CD4-positive, alpha-beta T cell treated with Interleukin-6 at 100 ng/mL for 8 hours (primary cell): ENCODE data around the gene PLEKHA6.
"Not testable (repeated sequence)": the region's sequence is repeated elsewhere in the genome, so short reads cannot be mapped to it uniquely, and the experiment has no call there.

Source experiments
- DNase-seq: peaks from one replicate; pipeline ENCODE4 v3.0.0-alpha.2; 2020; ENCODE audit warnings: mixed read lengths, low spot score

The PLEKHA6 gene

DNA sequence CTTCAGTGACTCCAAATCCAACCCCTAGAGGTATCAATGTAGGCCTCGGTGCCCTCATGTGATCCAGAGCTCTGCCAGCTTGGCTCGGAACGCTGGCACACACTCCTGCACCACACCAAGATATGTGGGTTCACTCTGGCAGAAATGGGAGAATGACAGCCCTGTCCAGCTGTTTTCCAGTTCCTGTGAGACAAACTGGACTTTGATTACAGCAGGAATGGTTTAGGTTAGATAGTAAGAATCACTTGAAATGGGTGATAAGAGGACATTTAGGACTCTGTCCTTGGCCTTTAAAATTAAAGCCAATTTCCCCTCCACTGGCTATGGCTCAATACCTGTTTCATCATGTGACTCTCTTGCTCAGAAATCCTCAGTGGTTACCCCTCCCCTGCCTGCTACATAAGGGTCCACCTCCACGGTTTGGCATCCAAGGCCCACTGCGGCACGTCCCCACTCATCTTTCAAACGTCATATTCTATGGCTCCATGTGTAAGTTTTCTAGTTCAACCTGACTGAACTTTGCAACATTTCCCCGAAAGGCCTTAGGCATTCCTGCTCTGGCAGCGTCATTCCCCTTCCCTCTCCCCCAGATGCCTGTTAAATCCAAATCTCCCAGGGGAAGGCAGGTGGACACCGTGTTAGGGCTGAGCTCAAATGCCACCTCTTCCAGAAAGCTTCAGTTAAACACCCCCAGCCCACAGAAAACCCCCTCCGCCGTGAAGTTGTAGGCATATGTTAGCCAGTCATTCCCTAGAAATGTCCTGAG is 44.7 kb downstream of the PLEKHA6 start:
- no peak for DNase-seq

DNA sequence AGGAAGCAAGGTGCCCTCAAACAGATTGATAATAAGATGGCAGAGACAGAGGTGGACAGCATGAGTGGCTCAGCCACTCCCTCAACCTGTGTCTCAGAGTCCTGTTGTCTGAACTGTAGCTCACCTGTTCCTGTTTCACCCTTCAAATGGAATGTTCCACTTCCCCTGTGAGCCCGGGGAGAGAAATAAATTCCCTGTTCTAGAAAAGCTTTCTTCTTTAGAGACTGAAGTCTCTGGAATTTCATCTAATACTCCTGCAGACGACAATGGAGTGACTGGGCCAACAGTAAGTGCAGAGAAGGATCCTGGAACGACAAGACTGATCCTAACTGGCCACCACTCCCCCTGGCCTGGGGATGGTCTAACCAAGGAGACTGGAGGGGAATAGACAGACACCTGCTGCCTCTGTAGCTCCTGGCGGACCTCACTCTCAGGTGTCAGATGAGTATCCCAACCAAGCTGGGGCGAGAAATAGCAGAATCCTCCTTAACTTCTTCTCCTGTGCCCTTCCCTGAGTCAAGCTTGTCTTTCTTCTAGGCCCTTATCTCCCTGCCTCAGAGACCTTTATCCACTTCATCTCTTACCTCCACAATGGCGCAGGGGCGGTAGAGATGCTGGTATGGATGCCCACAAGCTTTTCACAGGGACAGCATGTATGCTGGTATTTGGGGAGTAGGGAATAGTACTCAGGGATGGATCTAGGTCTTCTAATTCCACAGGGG is 45.4 kb downstream of the PLEKHA6 start:
- no peak for DNase-seq

GRCh38 chr1:204313675-204314074 is 46.1 kb downstream of the PLEKHA6 start:
- no peak for DNase-seq

GRCh38 chr1:204310970-204311369 is 48.8 kb downstream of the PLEKHA6 start:
- DNase-seq = not testable (repeated sequence)

- DNase-seq = no peak
These were observed 51.6 kb downstream of the PLEKHA6 start for GRCh38 chr1:204308023-204308628.

DNA sequence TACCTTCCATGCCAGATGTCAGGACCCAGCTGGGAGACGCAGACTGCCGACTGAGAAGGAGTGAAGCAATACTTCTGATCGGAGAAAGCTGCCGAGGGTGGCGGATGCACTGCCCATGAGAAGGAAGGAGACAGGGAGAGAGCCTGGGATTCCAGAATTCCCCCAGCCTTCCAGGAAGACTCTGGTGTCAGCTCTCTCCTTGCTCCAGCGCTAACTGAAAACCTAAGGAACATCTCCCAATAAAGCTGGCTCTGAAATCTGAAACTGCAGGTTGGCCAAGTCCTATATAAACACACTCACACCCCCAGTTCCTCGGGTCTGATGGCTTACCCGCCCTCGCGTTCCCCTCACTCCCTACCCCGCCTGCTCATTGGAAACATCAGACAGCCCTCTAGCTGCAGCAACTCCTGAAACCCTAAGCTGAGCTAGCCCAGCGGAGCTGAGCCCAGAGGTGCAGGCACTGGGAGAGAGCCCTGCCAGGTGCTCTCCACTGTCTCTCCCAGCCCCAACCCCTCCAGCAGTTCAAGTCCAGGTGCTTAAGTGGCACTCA is 52.3 kb downstream of the PLEKHA6 start:
- no peak for DNase-seq

GRCh38 chr1:204306076-204306475 is 53.7 kb downstream of the PLEKHA6 start:
- DNase-seq = no peak

GRCh38 chr1:204304067-204304466 is 55.7 kb downstream of the PLEKHA6 start:
- DNase-seq = no peak

DNA sequence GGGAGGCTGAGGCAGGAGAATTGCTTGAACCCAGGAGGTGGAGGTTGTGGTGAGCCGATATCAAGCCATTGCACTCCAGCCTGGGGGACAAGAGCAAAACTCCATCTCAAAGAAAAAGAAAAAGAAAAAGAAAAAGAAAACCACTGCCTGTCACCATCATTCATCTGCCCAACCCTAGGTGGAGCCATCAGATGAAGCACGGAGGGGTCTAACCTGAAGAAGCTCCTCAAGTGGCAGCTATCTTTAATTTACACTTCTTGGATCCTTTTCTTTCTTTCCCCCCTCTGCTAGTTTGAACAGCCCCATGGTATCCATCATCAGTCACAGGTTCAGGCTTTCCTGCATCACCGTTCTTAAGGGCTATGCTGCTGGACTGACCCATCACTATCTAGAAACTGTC is 57.0 kb downstream of the PLEKHA6 start:
- no peak for DNase-seq

- no peak for DNase-seq
These were observed 58.4 kb downstream of the PLEKHA6 start for GRCh38 chr1:204301171-204301957.

GRCh38 chr1:204299814-204300365 is 59.8 kb downstream of the PLEKHA6 start:
- no peak for DNase-seq

DNA sequence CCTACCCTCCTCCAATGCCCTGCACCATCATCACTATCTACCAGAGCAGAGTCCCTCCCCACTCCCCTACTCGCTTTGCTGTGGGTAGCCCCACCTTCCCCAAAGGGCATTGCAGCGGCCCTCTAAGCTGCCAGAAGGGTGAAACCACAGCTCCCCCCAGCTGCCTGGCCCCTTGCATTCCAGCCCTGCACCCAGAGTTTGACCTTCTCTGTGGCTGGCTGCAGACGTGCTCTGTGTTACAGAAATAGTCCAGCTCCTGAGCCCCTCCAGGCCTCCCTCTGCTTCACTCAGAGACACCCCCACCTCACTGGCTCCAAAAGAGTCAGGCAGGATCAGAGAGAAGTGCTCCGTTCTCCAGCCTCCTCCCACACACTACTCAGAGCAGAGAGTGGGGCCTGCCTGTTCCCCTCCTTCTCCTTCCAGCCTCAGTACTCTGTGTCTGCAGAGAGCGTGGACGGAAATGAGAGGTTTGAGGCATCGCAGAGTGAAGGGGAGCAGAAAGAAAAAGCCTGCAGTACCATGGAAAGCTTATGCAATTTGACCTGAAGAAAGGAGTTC is 63.2 kb downstream of the PLEKHA6 start:
- no peak for DNase-seq

- DNase-seq = no peak
These were observed 64.1 kb downstream of the PLEKHA6 start for GRCh38 chr1:204295671-204296070.

DNA sequence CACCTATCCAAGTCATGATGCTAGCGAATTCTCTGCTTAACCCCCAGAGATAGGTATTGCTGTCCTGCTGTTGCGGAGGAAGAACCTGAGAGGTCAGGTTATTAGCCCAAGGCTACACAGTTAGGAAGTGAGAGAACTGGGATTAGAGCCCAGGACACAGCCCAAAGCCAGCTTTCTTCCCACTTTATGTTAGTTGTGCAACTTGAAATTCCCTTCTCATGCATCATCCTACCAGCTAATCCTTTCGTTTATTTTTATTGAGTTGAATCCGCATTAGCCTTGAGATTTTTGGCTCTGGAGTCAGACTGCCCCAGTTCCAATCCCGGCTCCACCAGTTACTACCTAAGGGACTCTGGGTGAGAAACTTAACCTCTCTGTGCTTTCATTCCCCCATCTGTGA is 65.4 kb downstream of the PLEKHA6 start:
- no peak for DNase-seq

GRCh38 chr1:204293605-204294337 is 66.0 kb downstream of the PLEKHA6 start:
- DNase-seq = no peak

- no peak for DNase-seq
These were observed 67.0 kb downstream of the PLEKHA6 start for GRCh38 chr1:204292740-204293139.

DNA sequence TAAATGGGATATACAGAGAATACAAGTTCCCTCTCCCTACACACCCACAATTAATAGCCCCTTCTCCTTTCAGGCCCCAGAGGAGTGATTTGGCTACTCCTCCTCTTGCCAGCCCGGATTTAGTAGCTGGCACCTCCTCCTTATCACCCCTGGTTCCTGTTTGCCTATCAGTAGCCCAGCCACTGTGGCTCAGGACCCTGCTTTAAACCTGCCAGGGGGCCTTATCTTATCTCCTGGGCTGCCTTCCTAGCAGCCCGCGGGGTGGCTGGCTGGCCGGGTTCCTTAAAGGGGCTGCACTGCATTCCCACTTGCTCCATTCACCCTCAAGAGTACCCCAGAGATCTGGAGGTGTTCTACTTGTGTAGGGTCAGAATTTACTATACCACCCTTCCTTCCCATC is 70.4 kb downstream of the PLEKHA6 start:
- no peak for DNase-seq

DNA sequence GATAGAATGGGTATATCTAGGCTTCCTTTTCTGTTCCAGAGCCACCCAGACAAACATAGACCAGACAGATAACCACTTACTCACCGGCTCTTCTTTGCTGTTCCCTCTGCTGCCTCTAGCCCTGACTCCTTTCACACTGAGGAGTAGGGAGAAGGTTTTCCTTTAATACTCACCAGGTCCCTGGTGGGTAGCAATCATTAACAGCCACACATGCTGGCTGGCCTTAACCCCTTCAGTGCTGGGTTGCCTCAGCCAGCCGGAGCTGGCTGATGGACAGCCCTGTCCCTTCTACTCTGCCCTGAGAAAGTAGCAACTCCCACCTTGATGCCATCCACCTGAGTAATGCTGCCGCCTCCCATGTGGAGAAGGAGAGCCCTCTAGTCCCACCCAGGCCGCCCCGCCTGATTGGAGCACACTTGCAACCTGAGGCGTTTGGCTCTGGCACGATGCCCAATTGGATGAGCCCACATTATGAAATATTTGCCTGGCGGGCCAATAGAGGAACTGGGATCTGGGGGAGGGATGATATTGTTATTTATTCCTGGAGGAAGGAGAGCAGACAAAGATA is 71.6 kb downstream of the PLEKHA6 start:
- DNase-seq = no peak

- no peak for DNase-seq
These were observed 72.2 kb downstream of the PLEKHA6 start for GRCh38 chr1:204287466-204287891.

DNA sequence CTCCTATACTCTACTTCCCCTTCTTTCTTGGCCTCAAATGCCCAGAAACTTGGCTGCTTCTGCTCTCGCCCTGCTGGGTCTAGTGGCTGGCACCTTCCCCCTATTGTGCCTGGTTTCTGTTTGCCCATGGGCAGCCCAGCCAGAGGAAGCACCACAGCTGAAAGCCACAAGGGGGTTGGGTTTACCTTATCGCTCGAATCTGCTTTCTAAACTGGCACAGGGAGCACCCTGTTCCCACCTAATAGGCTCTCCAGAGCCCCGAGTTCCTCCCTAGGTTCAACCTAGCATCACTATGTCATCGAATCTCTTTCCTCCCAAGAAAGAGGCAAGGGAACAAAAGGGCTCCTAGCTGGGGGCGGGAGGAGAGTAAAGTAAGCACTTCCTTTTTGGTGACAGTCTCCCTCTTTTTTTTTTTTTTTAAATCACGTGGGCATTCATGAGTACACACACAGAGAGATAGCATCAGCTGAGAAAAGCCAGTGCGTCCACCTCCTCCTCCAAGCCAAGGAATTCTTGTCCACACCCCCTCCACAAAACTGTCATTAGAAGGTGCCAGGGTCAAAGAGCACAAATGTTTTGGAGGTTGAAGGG is 72.8 kb downstream of the PLEKHA6 start:
- peak; percentile 46 for DNase-seq
